SIG-M5 treated with dmso at 0.1 percent for 504 hours (cell line): ENCODE measurements around the gene UGT1A5.

Experiments used
- DNase-seq: peaks from one replicate; lab custom pipeline; 2025; ENCODE audit not compliant: unreplicated experiment; lab: John Stamatoyannopoulos, UW

The UGT1A5 gene

GRCh38 chr2:233775414-233775813 lies 62.7 kb downstream of the UGT1A5 start:
- DNase-seq = no peak

GRCh38 chr2:233778030-233778429 lies 65.3 kb downstream of the UGT1A5 start, which contains the start of gene MROH2A:
TSS of gene MROH2A (plus strand) at chr2:233778330. CDS start at chr2:233779359, 1,029 bp downstream.
- DNase-seq = no peak

GRCh38 chr2:233779722-233780121 lies 67.0 kb downstream of the UGT1A5 start:
- DNase-seq = no peak

- DNase-seq = no peak
Observed at GRCh38 chr2:233780771-233781170, 68.1 kb downstream of the UGT1A5 start.

- no peak for DNase-seq
Observed at GRCh38 chr2:233789554-233789953, 76.8 kb downstream of the UGT1A5 start.

- DNase-seq = no peak
Observed at GRCh38 chr2:233791151-233791882, 78.6 kb downstream of the UGT1A5 start.

- DNase-seq = no peak
Observed at GRCh38 chr2:233791883-233792329, 79.2 kb downstream of the UGT1A5 start.

- no peak for DNase-seq
Observed at GRCh38 chr2:233792720-233793119, 80.0 kb downstream of the UGT1A5 start.

- no peak for DNase-seq
Observed at GRCh38 chr2:233793465-233794127, 80.9 kb downstream of the UGT1A5 start.

- no peak for DNase-seq
Observed at GRCh38 chr2:233794128-233794658, 81.5 kb downstream of the UGT1A5 start.

GRCh38 chr2:233795735-233796171 lies 83.0 kb downstream of the UGT1A5 start:
- DNase-seq = no peak

GRCh38 chr2:233796254-233796653 lies 83.5 kb downstream of the UGT1A5 start:
- no peak for DNase-seq

GRCh38 chr2:233798335-233799086 lies 85.8 kb downstream of the UGT1A5 start:
- no peak for DNase-seq

GRCh38 chr2:233799087-233799665 lies 86.5 kb downstream of the UGT1A5 start:
- no peak for DNase-seq

GRCh38 chr2:233799716-233800115 lies 87.0 kb downstream of the UGT1A5 start:
- no peak for DNase-seq

GRCh38 chr2:233800208-233800607 lies 87.5 kb downstream of the UGT1A5 start:
- no peak for DNase-seq

GRCh38 chr2:233801357-233802131 lies 88.8 kb downstream of the UGT1A5 start:
- DNase-seq = no peak

GRCh38 chr2:233802132-233802815 lies 89.6 kb downstream of the UGT1A5 start:
- DNase-seq = no peak

GRCh38 chr2:233803292-233803911 lies 90.7 kb downstream of the UGT1A5 start:
- DNase-seq = no peak
